Fibroblast of upper back skin (primary cell): ENCODE data around the gene OGDHL.
"Not testable (repeated sequence)": the region's sequence is repeated elsewhere in the genome, so short reads cannot be mapped to it uniquely, and the experiment has no call there.

Experiments used
- DNase-seq: peaks from one replicate; pipeline ENCODE4 v3.0.0-alpha.2; 2013

OGDHL gene

GRCh38 chr10:49756031-49756430 lies 6.1 kb downstream of the OGDHL start:
- DNase-seq: no peak

- DNase-seq: not testable (repeated sequence)
Observed at GRCh38 chr10:49754951-49755350, 7.2 kb downstream of the OGDHL start.

GRCh38 chr10:49752584-49752983 lies 9.5 kb downstream of the OGDHL start:
- no peak for DNase-seq

GRCh38 chr10:49751636-49752510 lies 10.2 kb downstream of the OGDHL start:
- no peak for DNase-seq

GRCh38 chr10:49751216-49751615 lies 10.9 kb downstream of the OGDHL start:
- no peak for DNase-seq

GRCh38 chr10:49750546-49750945 lies 11.6 kb downstream of the OGDHL start:
- DNase-seq: no peak

GRCh38 chr10:49749556-49750491 lies 12.3 kb downstream of the OGDHL start:
- no peak for DNase-seq

- no peak for DNase-seq
Observed at GRCh38 chr10:49749144-49749543, 13.0 kb downstream of the OGDHL start.

GRCh38 chr10:49748006-49748405 lies 14.1 kb downstream of the OGDHL start:
- no peak for DNase-seq

GRCh38 chr10:49747303-49747646 lies 14.8 kb downstream of the OGDHL start:
- no peak for DNase-seq

- no peak for DNase-seq
Observed at GRCh38 chr10:49746626-49747302, 15.4 kb downstream of the OGDHL start.

- no peak for DNase-seq
Observed at GRCh38 chr10:49745756-49746155, 16.4 kb downstream of the OGDHL start.

- no peak for DNase-seq
Observed at GRCh38 chr10:49744924-49745605, 17.1 kb downstream of the OGDHL start.

GRCh38 chr10:49744091-49744685 lies 17.9 kb downstream of the OGDHL start:
- no peak for DNase-seq

- DNase-seq: no peak
Observed at GRCh38 chr10:49743464-49744075, 18.6 kb downstream of the OGDHL start.

- DNase-seq: no peak
Observed at GRCh38 chr10:49742683-49743463, 19.2 kb downstream of the OGDHL start.

GRCh38 chr10:49741108-49741995 lies 20.8 kb downstream of the OGDHL start:
- no peak for DNase-seq

- DNase-seq: no peak
Observed at GRCh38 chr10:49740346-49741107, 21.6 kb downstream of the OGDHL start.

- DNase-seq: no peak
Observed at GRCh38 chr10:49739426-49739825, 22.7 kb downstream of the OGDHL start.
